Peyer's patch (tissue), 4 donors: ENCODE data around the gene IVL.

Source experiments
- POLR2A ChIP-seq, 2 donors: fragments of 450-650 bp; IDR thresholded peaks; one replicate each; pipeline ENCODE4 v1.5.1; 2017; ENCODE audit warnings: antibody characterized with exemption in 2 of 2, mild to moderate bottlenecking in 2 of 2, moderate library complexity in 2 of 2
- TF ChIP-seq, protein P1 (sequence below), 6 experiments: fragments of 450-650 bp in 4 of 6; fragments of 200-600 bp in 2 of 6; sonication (generic) in 1 of 6; IDR thresholded peaks; one replicate each; pipeline ENCODE4 v1.5.1; 2017 to 2019; ENCODE audit warnings: antibody characterized with exemption in 6 of 6, mild to moderate bottlenecking in 3 of 6, moderate library complexity in 1 of 6

GRCh38 chr1:152959273-152959672 is 50.9 kb downstream of the IVL start:
- TF ChIP-seq, protein P1, sequence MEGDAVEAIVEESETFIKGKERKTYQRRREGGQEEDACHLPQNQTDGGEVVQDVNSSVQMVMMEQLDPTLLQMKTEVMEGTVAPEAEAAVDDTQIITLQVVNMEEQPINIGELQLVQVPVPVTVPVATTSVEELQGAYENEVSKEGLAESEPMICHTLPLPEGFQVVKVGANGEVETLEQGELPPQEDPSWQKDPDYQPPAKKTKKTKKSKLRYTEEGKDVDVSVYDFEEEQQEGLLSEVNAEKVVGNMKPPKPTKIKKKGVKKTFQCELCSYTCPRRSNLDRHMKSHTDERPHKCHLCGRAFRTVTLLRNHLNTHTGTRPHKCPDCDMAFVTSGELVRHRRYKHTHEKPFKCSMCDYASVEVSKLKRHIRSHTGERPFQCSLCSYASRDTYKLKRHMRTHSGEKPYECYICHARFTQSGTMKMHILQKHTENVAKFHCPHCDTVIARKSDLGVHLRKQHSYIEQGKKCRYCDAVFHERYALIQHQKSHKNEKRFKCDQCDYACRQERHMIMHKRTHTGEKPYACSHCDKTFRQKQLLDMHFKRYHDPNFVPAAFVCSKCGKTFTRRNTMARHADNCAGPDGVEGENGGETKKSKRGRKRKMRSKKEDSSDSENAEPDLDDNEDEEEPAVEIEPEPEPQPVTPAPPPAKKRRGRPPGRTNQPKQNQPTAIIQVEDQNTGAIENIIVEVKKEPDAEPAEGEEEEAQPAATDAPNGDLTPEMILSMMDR (IDR thresholded peaks at IDR 0.05) = no peak
- no peak for TF ChIP-seq POLR2A (IDR thresholded peaks at IDR 0.05)
